K562 treated with DMSO at 1 percent for 4 hours (cell line): ENCODE data around the gene TOM1L2. TPM values are rescaled to one million over a fixed set of nuclear protein-coding genes. Genes with fewer than 3 reads are reported as not detected.

Source experiments
- total RNA-seq: library from RNA; unstranded; fragments of 300-600 nt; gene quantifications from 2 replicates; pipeline ENCODE4 v1.2.3, GENCODE V29; 2022; ENCODE audit not compliant: insufficient read depth

TOM1L2 gene
- 10.3 TPM in 2 replicates for total RNA-seq

DNA sequence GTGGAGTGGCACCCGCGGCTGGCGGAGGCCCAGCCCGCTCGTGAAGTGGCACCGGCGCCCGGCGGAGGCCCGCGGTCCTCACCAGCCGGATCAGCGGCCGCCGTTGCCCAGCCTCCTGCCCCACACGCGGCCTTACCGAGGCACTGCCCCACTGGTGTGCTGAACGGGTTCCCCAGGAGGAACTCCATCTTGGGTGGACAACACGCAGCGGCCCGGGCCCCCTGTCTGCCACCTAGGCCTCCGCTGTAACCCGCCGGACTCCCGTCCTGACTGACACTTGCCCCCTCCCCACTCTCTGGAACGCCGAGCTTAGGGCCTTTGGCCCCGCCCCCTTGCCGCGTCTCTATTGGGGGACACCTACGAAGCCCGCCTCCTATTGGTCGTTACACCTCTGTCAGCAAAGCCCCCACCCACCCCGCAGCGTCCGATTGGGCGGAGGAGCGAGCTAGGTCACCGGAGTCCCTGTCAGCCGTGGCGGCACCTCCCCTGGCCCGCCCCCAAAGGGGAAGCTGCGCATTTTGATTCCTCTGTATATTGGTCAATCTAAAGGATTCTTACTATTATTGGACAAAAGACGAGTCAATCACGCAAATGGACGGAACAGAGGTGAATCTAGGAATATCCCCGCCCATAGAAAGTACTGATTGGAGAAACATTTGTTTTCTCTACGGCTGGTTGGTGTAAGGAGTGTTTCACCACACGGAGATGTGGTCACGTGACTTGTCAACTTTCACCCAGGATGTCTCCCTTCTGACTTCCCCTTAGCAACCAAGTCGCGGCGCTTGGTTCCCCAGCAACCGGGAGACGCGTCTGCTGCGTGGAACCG, at the start of gene TOM1L2, which contains the start of gene DRC3:
TOM1L2 (minus strand) TSS at position 275 of the 826 bp plus-strand sequence; CDS start at position 188, 87 bp downstream.
DRC3 (plus strand) TSS at position 737 of the 826 bp plus-strand sequence. CDS start 4,737 bp downstream, outside the sequence.

DNA sequence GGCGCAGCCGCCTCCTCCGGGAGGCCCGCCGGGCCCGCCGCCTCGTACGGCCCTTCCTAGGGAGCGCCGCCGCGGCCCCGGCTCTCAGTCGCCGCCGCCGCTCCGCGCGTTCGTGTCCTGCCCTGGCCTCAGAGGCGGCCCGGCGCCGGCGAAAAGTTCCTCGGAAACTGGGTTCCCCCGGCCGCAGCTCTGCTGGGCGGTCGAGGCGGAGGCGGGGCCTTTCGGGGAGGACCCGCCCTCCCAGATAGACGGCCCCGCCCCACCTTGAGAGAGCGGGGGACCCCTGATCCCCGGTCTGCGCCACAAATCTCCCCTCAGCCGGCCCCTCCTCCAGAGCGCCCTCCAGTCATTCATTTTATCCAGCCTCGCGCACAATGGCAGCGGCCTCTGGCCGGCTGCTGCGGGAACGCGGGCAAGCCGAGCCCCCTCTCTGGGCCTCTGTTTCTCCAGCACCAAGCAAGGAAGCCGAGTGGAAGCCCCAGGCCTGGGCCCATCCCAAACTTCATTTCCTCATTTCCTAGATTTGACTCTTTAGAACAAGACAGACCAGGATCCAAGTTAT, 135.3 kb downstream of the TOM1L2 start, which contains the start of gene SREBF1:
SREBF1 (minus strand) TSS at position 169 of the 562 bp plus-strand sequence. CDS start 169 bp downstream, outside the sequence.

Other genes starting within 250 kb of the TOM1L2 start
- 107 and 128 TPM in 2 replicates for gene SREBF1, start 135.4 kb downstream of the TOM1L2 start, total RNA-seq
- 0.64 and 0.84 TPM in 2 replicates for gene DRC3, start 462 bp upstream of the TOM1L2 start, total RNA-seq
- 15.9 and 19.8 TPM in 2 replicates for gene ATPAF2, start 66.8 kb upstream of the TOM1L2 start, total RNA-seq
- 3.9 and 6.8 TPM in 2 replicates for gene GID4, start 67.0 kb upstream of the TOM1L2 start, total RNA-seq
- gene DRG2, start 115.5 kb upstream of the TOM1L2 start, total RNA-seq = 20.4 and 25.8 TPM in 2 replicates
- not detected in 2 replicates for gene MYO15A, start 136.4 kb upstream of the TOM1L2 start, total RNA-seq
- gene ALKBH5, start 211.4 kb upstream of the TOM1L2 start, total RNA-seq = 43.9 and 56.3 TPM in 2 replicates